Erythroblast (primary cell): ENCODE measurements around the gene NECAB3.

ENCODE experiments used
- GATA1 ChIP-seq: IDR thresholded peaks from 2 replicates; pipeline ENCODE4 v1.6.1; 2011; ENCODE audit warnings: low read depth, mild to moderate bottlenecking, control low read depth, low read length, moderate library complexity
- POLR2A ChIP-seq: IDR thresholded peaks from 2 replicates; pipeline ENCODE4 v1.6.1; 2011; ENCODE audit warnings: mild to moderate bottlenecking, low read length

DNA sequence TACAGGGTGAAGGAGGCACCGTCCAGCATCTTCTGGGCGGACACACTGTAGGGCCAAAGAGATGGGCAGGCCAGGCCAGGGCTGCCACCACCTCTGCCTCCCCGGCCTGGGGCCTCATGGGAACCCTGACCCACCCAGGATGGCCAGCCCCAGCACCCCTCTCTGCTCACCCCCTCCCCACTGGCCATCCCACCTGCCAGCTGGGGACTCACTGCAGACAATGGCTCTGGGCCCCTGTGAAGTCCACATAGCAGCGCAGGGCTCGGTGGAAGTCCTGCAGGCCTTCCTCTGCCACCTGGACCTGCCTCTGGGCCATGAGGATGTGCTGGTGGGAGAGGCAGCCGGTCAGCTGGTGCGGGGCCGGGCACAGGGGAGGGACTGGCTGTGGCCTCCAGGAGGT, 15.7 kb downstream of the NECAB3 start:
- TF ChIP-seq POLR2A, result no peak
- TF ChIP-seq GATA1, result no peak
